AG04449 (cell line): ENCODE results near the gene C9orf50.

Experiments used
- CTCF ChIA-PET: fragments of 350-600 bp; formaldehyde crosslinking; extraction: SDS; loops from one replicate; lab custom pipeline; 2021; ENCODE audit warnings: antibody characterized with exemption; lab: Yijun Ruan, JAX
- POLR2A ChIA-PET: fragments of 400-600, 350-600 bp; formaldehyde crosslinking; extraction: SDS; loops from one replicate; lab custom pipeline; 2020; ENCODE audit warnings: antibody characterized with exemption, inconsistent platforms; lab: Yijun Ruan, JAX
- DNase-seq: peaks from one replicate; pipeline ENCODE4 v3.0.0-alpha.2; 2010; ENCODE audit warnings: low read depth, low spot score
- H3K4me3 ChIP-seq: 2 replicates; pipeline ENCODE4 v1.5.1; 2011; ENCODE audit warnings: low read depth, mild to moderate bottlenecking, control low read depth, low read length
- TF ChIP-seq, protein P1 (sequence below): IDR thresholded peaks from one replicate; pipeline ENCODE4 v1.5.1; 2011; ENCODE audit warnings: mild to moderate bottlenecking, moderate library complexity, low read length, control low read depth, inconsistent platforms; ENCODE audit not compliant: insufficient read depth; ENCODE audit errors: missing control alignments

Gene C9orf50

DNA sequence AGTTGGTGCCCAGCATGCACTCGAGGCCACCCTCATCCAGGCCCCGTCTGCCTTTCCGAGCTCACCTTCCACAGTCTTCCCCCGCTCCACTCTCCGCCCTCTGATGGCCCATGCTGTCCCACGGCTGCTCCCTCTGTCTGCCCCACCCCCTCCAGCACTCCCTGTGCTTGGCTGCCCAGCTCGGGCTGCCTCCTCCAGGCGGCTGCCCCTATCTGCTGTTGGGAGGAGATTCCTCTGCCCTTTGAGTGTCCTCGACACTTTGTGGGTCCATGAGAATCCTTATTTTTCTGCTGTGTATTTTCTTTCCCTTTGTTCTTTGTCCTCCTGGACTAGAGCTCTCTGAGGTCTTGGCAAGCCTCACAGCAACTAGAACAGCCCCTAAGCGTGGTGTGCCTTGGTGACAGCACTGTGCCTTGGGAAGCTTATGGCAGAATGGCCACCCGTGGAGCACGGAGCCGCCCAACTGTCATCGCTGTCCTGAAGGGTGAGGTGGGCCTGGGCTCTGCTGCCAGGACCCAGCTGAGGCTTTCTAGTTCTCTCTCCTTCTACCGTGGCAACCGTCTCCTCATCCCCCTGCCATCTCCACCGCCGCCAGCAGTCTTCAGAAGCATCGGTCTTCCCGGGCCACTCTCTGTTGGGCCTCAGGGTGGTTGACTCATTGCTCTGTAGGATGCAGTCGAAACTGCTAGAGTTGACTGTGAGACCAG lies 10.2 kb upstream of the C9orf50 start:
- CTCF ChIA-PET = interaction anchor here (0.9 to 15.5 kb wide), 9 partner anchors 9 to 499 kb away, joined by 3 to 735 read pairs (median 4); partner anchors contain the start of gene ASB6
- TF ChIP-seq, protein P1, sequence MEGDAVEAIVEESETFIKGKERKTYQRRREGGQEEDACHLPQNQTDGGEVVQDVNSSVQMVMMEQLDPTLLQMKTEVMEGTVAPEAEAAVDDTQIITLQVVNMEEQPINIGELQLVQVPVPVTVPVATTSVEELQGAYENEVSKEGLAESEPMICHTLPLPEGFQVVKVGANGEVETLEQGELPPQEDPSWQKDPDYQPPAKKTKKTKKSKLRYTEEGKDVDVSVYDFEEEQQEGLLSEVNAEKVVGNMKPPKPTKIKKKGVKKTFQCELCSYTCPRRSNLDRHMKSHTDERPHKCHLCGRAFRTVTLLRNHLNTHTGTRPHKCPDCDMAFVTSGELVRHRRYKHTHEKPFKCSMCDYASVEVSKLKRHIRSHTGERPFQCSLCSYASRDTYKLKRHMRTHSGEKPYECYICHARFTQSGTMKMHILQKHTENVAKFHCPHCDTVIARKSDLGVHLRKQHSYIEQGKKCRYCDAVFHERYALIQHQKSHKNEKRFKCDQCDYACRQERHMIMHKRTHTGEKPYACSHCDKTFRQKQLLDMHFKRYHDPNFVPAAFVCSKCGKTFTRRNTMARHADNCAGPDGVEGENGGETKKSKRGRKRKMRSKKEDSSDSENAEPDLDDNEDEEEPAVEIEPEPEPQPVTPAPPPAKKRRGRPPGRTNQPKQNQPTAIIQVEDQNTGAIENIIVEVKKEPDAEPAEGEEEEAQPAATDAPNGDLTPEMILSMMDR = no peak
- POLR2A ChIA-PET = interaction anchor here (1.8 kb wide), 1 partner anchor 8 kb away, joined by 6 read pairs; no protein-coding TSS in a partner anchor
- DNase-seq = no peak
- H3K4me3 ChIP-seq = no peak overlapping the region

DNA sequence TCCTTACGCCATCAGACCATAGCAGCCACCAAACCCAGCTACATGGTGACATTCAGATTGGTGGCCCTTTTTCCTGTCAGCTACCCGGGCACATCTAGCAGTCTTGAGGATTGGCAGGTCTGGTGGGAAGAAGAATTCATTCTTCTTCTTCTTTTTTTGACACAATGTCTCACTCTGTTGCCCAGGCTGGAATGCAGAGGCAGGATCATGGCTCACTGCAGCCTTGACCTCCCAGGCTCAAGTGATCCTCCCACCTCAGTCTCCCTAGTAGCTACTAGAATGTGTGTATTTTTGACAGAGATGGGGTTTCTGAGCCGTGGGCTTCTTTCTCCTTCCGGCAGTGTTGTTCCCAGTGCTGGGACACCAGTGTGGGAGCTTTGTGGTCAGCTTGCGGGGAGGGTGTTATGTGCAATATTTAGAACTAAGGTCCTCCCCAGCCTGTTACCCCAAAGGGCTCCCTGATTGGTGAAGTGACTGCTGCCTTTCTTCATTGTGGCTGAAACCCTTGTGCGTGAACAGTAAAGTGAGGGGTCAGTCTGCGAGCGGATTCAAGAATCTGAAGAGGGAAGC lies 8.4 kb upstream of the C9orf50 start:
- TF ChIP-seq, protein P1 = no peak
- DNase-seq = no peak
- ChIA-PET CTCF (interaction anchor here (0.9 to 15.5 kb wide), 5 partner anchors 9 to 612 kb away, joined by 3 to 735 read pairs (median 4); partner anchors contain the start of genes ASB6 and C9orf50), POLR2A (interaction anchor here (1.0 kb wide), 1 partner anchor 8 kb away, joined by 4 read pairs; no protein-coding TSS in a partner anchor)
- peak overlapping the region; percentile 6; the same call in 1 of the 2 replicates for H3K4me3 ChIP-seq

DNA sequence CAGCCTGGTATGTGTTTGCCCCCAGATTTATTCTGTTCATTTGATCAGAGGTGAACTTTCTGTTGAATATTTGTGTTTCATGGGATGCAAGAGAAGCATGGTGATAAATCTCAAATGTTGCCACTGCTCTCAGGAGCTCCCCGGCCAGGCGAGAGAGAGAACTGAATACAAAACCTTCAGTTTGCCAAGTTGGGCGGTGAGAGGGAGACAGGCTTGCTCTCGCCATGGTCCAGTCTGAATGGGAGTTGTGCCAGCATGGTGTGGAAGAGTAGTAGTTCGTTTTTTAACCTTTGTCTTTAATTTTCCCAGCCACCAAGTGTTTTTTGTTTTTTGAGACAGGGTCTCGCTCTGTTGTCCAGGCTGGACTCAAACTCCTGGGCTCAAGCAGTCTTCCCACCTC lies 7.8 kb upstream of the C9orf50 start:
- CTCF ChIA-PET = interaction anchor here (0.9 to 15.5 kb wide), 3 partner anchors 11 to 611 kb away, joined by 3 to 735 read pairs (median 133); partner anchors contain the start of gene ASB6

DNA sequence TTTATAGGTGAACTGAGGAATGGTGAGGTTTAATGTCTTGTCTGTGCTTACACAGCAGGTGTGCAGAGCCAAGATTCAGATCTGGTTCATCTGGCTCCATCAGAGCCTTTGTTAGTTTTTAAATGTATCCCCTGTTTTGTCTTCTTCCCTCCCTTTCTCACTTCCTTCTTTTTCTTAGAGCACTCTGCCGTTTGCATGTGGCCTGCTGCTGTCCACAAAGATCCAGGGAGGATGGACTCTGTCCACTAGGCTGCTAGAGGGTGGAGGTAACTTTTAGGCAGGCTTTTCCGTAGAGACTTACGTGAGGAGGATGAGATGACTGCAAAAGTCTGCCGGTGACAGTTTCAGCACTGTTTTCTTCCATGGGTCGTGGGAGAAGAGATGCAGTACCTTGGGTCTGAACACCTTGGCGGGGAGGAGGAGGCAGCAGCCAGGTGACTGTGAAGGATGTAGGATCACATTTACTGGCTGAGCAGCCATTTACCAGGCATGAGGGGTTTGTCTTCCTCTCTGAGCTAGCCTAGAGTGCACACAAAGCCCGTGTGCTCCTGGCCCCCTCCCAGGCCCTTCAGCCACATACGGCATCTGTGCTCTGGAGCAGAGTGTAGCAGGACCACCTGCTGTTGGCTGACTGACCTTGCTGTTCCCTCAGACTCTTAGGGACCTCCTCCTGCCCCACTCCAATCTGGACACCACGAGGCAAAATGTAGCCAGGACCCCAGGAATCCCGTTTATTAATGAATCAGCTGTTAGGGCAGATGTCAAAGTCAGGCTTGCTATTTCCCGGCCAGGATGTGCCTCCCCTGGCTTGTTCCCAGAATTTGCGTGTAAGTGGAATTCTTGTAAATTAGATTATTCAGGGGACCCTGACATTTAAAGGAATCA lies 6.9 kb upstream of the C9orf50 start:
- no peak for DNase-seq
- TF ChIP-seq, protein P1 = no peak
- POLR2A ChIA-PET = interaction anchor here (0.8 to 2.3 kb wide), 7 partner anchors 12 to 488 kb away, joined by 3 to 15 read pairs (median 5); partner anchors contain the start of gene IER5L
- peak overlapping the region; percentile 66 for H3K4me3 ChIP-seq
- CTCF ChIA-PET = interaction anchor here (0.8 to 15.5 kb wide), 5 partner anchors 12 to 495 kb away, joined by 3 to 735 read pairs (median 5); partner anchors contain the start of gene ASB6

More for the DNA sequence above, 7.8 kb upstream of the C9orf50 start:
- TF ChIP-seq, protein P1 = no peak
- DNase-seq = no peak
- POLR2A ChIA-PET = interaction anchor here (1.0 kb wide), 1 partner anchor 8 kb away, joined by 4 read pairs; no protein-coding TSS in a partner anchor
- peak overlapping the region; percentile 13; the same call in 1 of the 2 replicates for H3K4me3 ChIP-seq

DNA sequence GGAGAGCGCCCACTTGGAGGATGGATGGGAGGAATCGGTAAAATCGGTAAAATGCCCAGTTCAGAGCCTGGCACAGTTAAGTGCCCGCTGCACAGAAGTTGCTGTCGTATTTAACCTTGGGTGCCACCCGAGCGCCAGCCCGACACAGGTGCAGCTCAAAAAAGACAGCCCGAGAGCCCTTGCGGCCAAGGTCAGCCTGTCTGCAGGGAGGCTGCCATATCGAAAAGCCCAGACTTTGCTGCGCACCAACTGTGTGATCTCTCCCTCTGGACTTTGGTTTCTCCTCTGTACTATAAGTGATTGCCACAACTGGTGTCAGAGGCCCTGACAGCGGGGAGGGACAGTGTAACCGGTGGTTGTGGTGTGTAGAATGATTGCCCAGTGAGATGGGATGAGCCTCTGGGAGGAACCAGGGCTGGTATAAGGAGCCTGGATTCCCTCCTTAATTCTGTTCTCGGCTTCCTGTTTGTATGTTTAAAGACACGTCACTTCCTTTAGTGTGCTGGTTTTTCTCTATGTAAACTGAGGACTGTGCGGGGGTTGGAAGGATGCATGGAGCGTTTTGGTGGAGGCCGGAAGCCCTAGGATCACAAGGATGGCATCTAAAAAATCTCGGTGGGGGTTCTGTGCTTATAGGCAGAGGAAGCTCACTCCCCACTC lies 5.9 kb upstream of the C9orf50 start:
- H3K4me3 ChIP-seq = peak overlapping the region; percentile 66
- CTCF ChIA-PET = interaction anchor here (0.8 to 15.5 kb wide), 6 partner anchors 13 to 494 kb away, joined by 3 to 735 read pairs (median 60); partner anchors contain the start of gene ASB6
- POLR2A ChIA-PET = interaction anchor here (0.6 to 2.3 kb wide), 12 partner anchors 10 to 678 kb away, joined by 3 to 15 read pairs (median 4); partner anchors contain the start of gene IER5L
- TF ChIP-seq, protein P1 = no peak
- DNase-seq = peak; percentile 84
